Lower lobe of right lung (tissue), 2 donors: ENCODE data around the gene SMTNL2. TPM values are rescaled to one million over a fixed set of nuclear protein-coding genes. Genes with fewer than 3 reads are reported as not detected.

Source experiments
- ATAC-seq, 2 donors: fragments of 200-7000 bp; cut with Tn5 transposase; one replicate each; pipeline ENCODE4 v1.9.1; 2020 to 2022; ENCODE audit warnings: mild to moderate bottlenecking in 2 of 2, moderate library complexity in 2 of 2
- DNase-seq: peaks from one replicate; pipeline ENCODE4 v3.0.0-alpha.2; 2020
- H3K27ac ChIP-seq: fragments of 200-600 bp; one replicate; pipeline ENCODE4 v1.8.0; 2022
- H3K27me3 ChIP-seq: fragments of 200-600 bp; one replicate; pipeline ENCODE4 v1.8.0; 2022; ENCODE audit warnings: low read depth
- H3K36me3 ChIP-seq: fragments of 200-600 bp; one replicate; pipeline ENCODE4 v1.8.0; 2022; ENCODE audit warnings: mild to moderate bottlenecking
- H3K4me1 ChIP-seq: fragments of 200-600 bp; one replicate; pipeline ENCODE4 v1.8.0; 2022
- H3K4me3 ChIP-seq: fragments of 200-600 bp; one replicate; pipeline ENCODE4 v1.8.0; 2022; ENCODE audit warnings: mild to moderate bottlenecking
- H3K9me3 ChIP-seq: fragments of 200-600 bp; one replicate; pipeline ENCODE4 v1.8.0; 2022
- intact Hi-C: fragments of 100-400 bp; cut with DNase I; formaldehyde crosslinking; loops from one replicate; pipeline ENCODE4 v1.11.0; 2022
- total RNA-seq: library from RNA; stranded (reverse); fragmentation: NEBNext Ultra II Directional; extraction: Animal tissue kit (Norgen Biotek cat#: 25700); gene quantifications from one replicate; pipeline ENCODE4 v1.2.1, GENCODE V29; 2021
- TF ChIP-seq, protein P1 (sequence below): fragments of 200-600 bp; IDR thresholded peaks from one replicate; pipeline ENCODE4 v1.8.0; 2022; ENCODE audit warnings: antibody characterized with exemption, mild to moderate bottlenecking
- donor health status: DM: no; HTN: yes; CAD: no; lungs with severe emphysema.

The SMTNL2 gene
- total RNA-seq, 1 donor from 2014 or later: 6.4 TPM

DNA sequence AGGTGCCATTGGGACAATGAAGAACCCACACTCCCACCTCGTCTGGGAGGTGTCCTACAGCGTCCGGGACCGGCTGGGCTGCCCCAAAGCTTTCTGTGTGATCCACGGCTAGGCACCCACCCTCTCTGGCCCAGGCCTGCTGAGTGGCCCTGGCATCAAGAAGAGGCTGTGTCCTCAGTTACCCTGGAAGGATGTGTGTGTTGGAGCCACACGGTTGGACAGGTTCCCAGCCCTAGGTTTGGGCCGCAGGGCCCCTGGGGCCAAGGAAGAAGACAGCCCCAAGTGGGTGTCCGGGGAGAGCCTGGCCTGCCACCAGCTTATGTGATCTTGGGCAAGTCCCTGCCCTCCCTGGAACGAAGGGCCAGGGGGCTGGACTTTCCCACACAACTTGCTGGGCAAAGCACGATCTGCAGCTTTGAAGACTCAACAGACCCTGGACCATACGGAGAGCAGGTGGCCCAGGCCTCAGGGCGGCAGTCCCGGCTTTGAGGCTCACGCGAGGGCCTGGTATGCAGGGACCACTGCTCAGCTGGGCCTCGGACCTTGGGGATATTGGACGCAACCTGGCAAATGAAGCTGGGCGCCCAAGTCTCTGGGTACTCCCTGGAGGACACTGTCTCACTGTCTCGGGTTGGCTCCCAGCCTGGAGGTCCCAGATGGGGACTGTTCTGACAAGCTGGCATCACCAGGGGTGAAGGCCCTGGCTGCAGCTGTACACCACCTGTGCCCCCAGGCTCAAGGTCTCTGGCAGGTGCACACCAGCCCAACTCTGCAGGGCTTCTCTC, 46.7 kb upstream of the SMTNL2 start:
- H3K27ac ChIP-seq: peak overlapping the region; percentile 77
- H3K36me3 ChIP-seq: peaks cover 62% of the 10 kb centered on the region
- H3K9me3 ChIP-seq: no peaks in the 10 kb centered on the region
- TF ChIP-seq, protein P1, sequence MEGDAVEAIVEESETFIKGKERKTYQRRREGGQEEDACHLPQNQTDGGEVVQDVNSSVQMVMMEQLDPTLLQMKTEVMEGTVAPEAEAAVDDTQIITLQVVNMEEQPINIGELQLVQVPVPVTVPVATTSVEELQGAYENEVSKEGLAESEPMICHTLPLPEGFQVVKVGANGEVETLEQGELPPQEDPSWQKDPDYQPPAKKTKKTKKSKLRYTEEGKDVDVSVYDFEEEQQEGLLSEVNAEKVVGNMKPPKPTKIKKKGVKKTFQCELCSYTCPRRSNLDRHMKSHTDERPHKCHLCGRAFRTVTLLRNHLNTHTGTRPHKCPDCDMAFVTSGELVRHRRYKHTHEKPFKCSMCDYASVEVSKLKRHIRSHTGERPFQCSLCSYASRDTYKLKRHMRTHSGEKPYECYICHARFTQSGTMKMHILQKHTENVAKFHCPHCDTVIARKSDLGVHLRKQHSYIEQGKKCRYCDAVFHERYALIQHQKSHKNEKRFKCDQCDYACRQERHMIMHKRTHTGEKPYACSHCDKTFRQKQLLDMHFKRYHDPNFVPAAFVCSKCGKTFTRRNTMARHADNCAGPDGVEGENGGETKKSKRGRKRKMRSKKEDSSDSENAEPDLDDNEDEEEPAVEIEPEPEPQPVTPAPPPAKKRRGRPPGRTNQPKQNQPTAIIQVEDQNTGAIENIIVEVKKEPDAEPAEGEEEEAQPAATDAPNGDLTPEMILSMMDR: no peak
- H3K4me1 ChIP-seq: peaks cover 78% of the 10 kb centered on the region
- no peaks in the 10 kb centered on the region for H3K27me3 ChIP-seq
- H3K4me3 ChIP-seq: no peak overlapping the region
- ATAC-seq: no peak
- DNase-seq: no peak
- intact Hi-C loops: no loop called here

DNA sequence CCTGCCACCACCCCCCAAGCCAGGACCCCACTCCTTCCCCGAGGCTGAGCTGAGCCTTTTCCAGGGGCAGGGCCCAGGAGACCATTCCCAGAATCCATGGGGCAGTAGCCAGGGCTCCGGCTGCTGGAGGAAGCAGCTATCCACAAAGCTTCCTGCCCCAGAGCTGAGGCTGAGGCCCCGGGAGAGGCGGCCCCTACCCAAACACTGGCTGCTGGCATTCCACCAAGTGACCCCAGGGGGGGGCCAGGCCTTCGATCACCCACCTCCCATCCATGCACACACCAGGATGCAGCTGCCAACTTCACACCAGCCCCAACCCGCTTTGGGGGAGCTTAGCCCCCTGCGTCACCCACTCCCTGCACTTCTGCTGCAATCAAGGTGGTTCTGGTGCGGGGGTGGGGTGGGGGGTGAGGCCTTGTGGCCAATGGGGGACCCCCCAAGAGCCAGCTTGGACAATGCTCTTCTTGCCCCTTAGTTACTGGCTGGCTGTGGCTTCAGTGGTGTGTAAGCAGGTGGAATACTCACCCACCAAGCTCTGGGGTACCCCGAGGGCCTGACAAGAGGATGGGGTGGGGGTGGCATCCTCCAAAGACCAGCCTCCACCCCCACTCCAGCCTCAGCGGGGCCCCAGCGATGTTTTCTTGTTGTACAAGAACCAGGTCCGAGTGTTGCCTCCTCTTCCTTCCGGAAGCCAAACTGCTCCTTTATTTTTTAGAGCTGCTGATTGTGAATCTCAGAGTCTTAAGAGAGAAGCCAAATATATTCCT, 45.9 kb upstream of the SMTNL2 start:
- no peak for DNase-seq
- Histone ChIP-seq H3K4me3 (peak overlapping the region; percentile 8), H3K36me3 (peaks cover 62% of the 10 kb centered on the region), H3K9me3 (no peaks in the 10 kb centered on the region), H3K27me3 (no peaks in the 10 kb centered on the region), H3K4me1 (peaks cover 71% of the 10 kb centered on the region), H3K27ac (peak overlapping the region; percentile 77)
- intact Hi-C loops: no loop called here
- no peak for ATAC-seq
- TF ChIP-seq, protein P1: no peak

DNA sequence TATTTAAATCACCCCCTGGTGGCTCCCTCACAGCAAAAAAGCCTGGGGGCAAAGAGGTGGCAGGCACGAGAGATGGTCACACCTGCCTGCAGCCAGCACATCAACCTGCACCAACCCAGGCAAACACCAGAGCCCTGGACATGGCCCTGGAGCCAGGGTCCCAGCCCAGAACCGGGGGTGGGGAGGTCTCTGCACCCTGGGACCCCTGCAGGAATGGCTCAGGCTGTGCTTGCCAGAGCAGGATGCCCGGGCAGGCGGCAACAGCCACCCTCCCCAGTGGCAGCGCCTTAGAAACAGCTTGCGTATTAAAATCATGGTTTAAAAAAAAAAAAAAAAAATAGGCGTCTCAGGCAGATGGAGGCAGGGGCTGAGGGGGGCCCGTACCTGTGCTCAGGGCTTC, 45.3 kb upstream of the SMTNL2 start:
- Histone ChIP-seq H3K4me3 (no peak overlapping the region), H3K36me3 (peaks cover 67% of the 10 kb centered on the region), H3K27me3 (no peaks in the 10 kb centered on the region), H3K27ac (peak overlapping the region; percentile 77), H3K9me3 (no peaks in the 10 kb centered on the region), H3K4me1 (peaks cover 67% of the 10 kb centered on the region)
- intact Hi-C loops: no loop called here
- DNase-seq (no peak), ATAC-seq (no peak)
- TF ChIP-seq, protein P1: no peak

DNA sequence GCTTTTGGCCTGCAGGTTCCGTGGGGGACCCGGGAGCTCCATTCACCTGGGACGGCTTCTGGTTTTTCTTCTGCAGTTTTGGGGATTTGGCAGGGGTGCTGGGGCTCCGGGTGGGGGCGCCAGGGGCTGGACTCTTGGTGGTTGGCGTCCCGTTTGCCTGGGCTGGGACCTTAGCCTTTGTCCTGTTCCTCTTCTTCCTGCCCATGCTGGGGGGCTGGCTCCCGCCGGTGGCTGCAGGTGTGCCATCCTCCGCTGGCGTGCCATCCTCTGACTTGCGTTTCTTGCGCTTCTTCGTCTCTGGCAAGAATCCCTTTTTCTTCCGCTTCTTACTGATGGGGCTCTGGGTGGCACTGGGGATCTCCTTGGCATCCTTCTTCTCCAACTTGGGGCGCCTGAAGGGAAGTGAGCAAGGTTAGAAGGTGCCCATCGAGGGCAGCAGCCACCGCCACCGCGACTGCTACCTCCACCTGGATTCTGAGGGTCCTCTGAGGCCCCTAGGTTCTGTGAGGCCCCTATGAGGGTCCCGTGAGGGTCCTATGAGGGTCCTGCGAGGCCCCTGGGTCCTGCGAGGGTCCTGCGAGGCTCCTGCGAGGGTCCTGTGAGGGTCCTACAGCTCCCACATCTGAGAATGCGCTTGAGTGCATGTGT, 44.6 kb upstream of the SMTNL2 start:
- DNase-seq (no peak), ATAC-seq (no peak)
- H3K36me3 ChIP-seq: peaks cover 74% of the 10 kb centered on the region
- H3K4me3 ChIP-seq: no peak overlapping the region
- no peaks in the 10 kb centered on the region for H3K27me3 ChIP-seq
- peak overlapping the region; percentile 77 for H3K27ac ChIP-seq
- peaks cover 60% of the 10 kb centered on the region for H3K4me1 ChIP-seq
- no peaks in the 10 kb centered on the region for H3K9me3 ChIP-seq
- TF ChIP-seq, protein P1: no peak
- intact Hi-C loops: no loop called here

DNA sequence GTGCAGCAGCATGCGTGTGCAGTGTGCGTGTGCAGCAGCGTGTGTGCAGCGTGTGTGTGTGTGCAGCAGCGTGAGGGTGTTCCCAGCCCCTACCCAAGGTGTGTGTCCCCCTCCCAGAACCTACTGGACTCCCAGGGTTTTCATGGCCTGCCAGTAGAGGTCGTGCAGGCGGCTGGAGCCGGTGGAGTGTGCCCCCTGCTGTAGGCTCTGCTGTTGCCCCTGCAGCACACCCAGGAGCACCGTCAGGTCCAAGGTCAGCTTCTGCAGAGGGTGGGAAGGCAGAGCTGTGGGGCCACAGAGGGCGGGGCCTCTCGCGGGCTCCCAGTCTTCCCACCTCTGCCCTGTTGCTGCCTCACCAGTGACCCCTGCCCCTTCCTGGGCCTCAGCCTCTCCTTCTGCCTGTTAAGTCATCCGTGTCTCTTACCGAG, 44.1 kb upstream of the SMTNL2 start:
- peak in 1 of 2 donors; percentile 3 for ATAC-seq
- H3K36me3 ChIP-seq: peaks cover 77% of the 10 kb centered on the region
- TF ChIP-seq, protein P1: peak; percentile 26

More for the DNA sequence above, 44.1 kb upstream of the SMTNL2 start:
- no peak for DNase-seq
- Histone ChIP-seq H3K4me1 (peaks cover 55% of the 10 kb centered on the region), H3K27me3 (no peaks in the 10 kb centered on the region), H3K4me3 (no peak overlapping the region), H3K9me3 (no peaks in the 10 kb centered on the region), H3K27ac (peak overlapping the region; percentile 77)
- intact Hi-C loops: no loop called here
